SH-SY5Y (cell line): ENCODE measurements around the gene LTBP1.

Source experiments
- GATA2 ChIP-seq: IDR thresholded peaks from 2 replicates; pipeline ENCODE4 v1.6.1; 2011; ENCODE audit warnings: mild to moderate bottlenecking, low read depth, low read length
- GATA3 ChIP-seq: IDR thresholded peaks from 2 replicates; pipeline ENCODE4 v1.6.1; 2011; ENCODE audit warnings: low read depth, mild to moderate bottlenecking, low read length, moderate library complexity

GRCh38 chr2:33215983-33216382 is 269.2 kb downstream of the LTBP1 start:
- TF ChIP-seq GATA2 (no peak), GATA3 (no peak)
